GM21381 (cell line): ENCODE measurements around the gene QRFP.
"Not testable (repeated sequence)": the region's sequence is repeated elsewhere in the genome, so short reads cannot be mapped to it uniquely, and the experiment has no call there.

Source experiments
- ATAC-seq: cut with Tn5 transposase; IDR thresholded peaks from one replicate; pipeline ENCODE4 v1.9.1; 2021; ENCODE audit warnings: mild to moderate bottlenecking, moderate library complexity; ENCODE audit not compliant: unreplicated experiment

QRFP gene

GRCh38 chr9:130920233-130920632 lies 23.6 kb upstream of the QRFP start:
- ATAC-seq: no peak

- ATAC-seq: no peak
Observed at GRCh38 chr9:130919559-130920145, 23.0 kb upstream of the QRFP start.

- ATAC-seq: no peak
Observed at GRCh38 chr9:130918826-130919558, 22.4 kb upstream of the QRFP start.

- no peak for ATAC-seq
Observed at GRCh38 chr9:130918101-130918825, 21.7 kb upstream of the QRFP start.

GRCh38 chr9:130917168-130917960 lies 20.8 kb upstream of the QRFP start:
- ATAC-seq: no peak

GRCh38 chr9:130915096-130915447 lies 18.5 kb upstream of the QRFP start:
- no peak for ATAC-seq

- no peak for ATAC-seq
Observed at GRCh38 chr9:130914417-130915095, 17.9 kb upstream of the QRFP start.

- no peak for ATAC-seq
Observed at GRCh38 chr9:130913599-130914416, 17.2 kb upstream of the QRFP start.

GRCh38 chr9:130912932-130913598 lies 16.5 kb upstream of the QRFP start:
- no peak for ATAC-seq

GRCh38 chr9:130911254-130912049 lies 14.8 kb upstream of the QRFP start:
- no peak for ATAC-seq

GRCh38 chr9:130910670-130911069 lies 14.1 kb upstream of the QRFP start:
- not testable (repeated sequence) for ATAC-seq

- not testable (repeated sequence) for ATAC-seq
Observed at GRCh38 chr9:130910041-130910440, 13.4 kb upstream of the QRFP start.

GRCh38 chr9:130908878-130909355 lies 12.3 kb upstream of the QRFP start:
- no peak for ATAC-seq

- ATAC-seq: no peak
Observed at GRCh38 chr9:130908146-130908877, 11.7 kb upstream of the QRFP start.

- ATAC-seq: no peak
Observed at GRCh38 chr9:130906735-130907416, 10.3 kb upstream of the QRFP start.

- ATAC-seq: no peak
Observed at GRCh38 chr9:130905902-130906734, 9.5 kb upstream of the QRFP start.
